ENCODE data around the gene FIGN.

The FIGN gene

DNA sequence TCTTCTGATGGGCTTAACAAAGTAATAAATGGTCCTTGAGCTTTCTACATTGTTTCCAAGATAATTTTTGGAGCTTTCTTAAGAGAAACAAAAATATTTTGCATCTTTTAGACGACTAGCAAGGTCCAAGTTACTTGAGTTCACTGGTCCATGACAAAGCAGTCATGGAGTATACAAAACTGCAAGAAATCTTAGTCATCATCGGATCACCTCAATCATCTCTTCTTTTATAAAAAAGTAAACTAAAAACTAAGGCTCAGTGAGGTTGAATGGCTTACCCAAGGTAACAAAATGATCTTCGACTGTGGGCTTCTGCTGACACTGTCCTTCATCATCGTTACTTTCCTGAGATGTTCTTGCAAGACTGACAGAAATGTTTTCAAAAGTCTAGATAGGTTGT is 11.9 kb downstream of the FIGN start:
- TF ChIP-seq CTCF (IDR thresholded peaks at IDR 0.05; ENCODE audit: control extremely low read depth, extremely low read depth, low read depth, missing control alignments), result no peak
- CTCF ChIA-PET, result no interaction called here
- POLR2A ChIA-PET, result no interaction called here
- no peak for DNase-seq (ENCODE audit: extremely low spot score)

- CTCF ChIA-PET, result no interaction called here
- DNase-seq (ENCODE audit: extremely low spot score), result no peak
- TF ChIP-seq CTCF (IDR thresholded peaks at IDR 0.05; ENCODE audit: control extremely low read depth, extremely low read depth, low read depth, missing control alignments), result no peak
- POLR2A ChIA-PET, result no interaction called here
These were observed 12.5 kb downstream of the FIGN start for GRCh38 chr2:163723348-163723747.

- no peak for TF ChIP-seq CTCF (IDR thresholded peaks at IDR 0.05; ENCODE audit: control extremely low read depth, extremely low read depth, low read depth, missing control alignments)
- POLR2A ChIA-PET, result no interaction called here
- DNase-seq (ENCODE audit: extremely low spot score), result no peak
- CTCF ChIA-PET, result no interaction called here
These were observed 16.5 kb downstream of the FIGN start for GRCh38 chr2:163719331-163719730.

DNA sequence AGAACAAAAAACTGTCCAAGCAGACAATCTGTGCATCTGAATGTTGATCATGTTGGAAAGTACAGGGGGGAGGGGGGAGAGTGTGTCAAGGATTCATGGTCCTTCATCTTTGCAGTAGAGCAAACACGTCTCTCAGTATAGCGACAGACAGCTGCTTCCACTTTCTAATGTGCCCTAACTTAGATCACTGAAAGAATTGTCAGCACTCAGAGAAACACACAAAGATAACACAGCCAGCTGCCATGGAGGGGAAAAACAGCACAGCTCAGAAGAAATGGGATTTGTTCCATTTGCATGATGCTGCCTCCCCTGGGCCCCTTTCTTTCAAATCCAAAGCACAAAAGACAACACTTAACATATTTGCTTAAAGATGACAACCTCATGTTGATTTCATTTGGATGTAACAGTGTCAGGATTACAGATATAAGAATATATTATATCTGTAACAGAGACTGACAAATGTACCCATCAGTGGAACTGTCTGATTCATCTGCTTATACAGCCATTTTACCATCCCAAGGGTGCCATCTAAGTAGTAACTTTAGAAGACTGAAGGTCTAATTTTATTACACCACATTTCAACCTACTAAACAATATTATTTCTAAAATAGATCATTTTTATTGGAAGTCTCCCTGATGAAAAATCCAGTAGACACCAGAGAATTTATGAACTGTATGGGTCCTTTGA is 17.7 kb downstream of the FIGN start:
- CTCF ChIA-PET, result no interaction called here
- POLR2A ChIA-PET, result no interaction called here
- no peak for TF ChIP-seq CTCF (IDR thresholded peaks at IDR 0.05; ENCODE audit: control extremely low read depth, extremely low read depth, low read depth, missing control alignments)
- DNase-seq (ENCODE audit: extremely low spot score), result no peak

GRCh38 chr2:163717515-163717914 is 18.3 kb downstream of the FIGN start:
- ChIA-PET POLR2A (no interaction called here), CTCF (no interaction called here)
- no peak for DNase-seq (ENCODE audit: extremely low spot score)
- no peak for TF ChIP-seq CTCF (IDR thresholded peaks at IDR 0.05; ENCODE audit: control extremely low read depth, extremely low read depth, low read depth, missing control alignments)

- POLR2A ChIA-PET, result no interaction called here
These were observed 19.7 kb downstream of the FIGN start for GRCh38 chr2:163716101-163716500.

More at GRCh38 chr2:163716101-163716500, 19.7 kb downstream of the FIGN start:
- CTCF ChIA-PET, result no interaction called here
- TF ChIP-seq CTCF (IDR thresholded peaks at IDR 0.05; ENCODE audit: control extremely low read depth, extremely low read depth, low read depth, missing control alignments), result no peak
- no peak for DNase-seq (ENCODE audit: extremely low spot score)
